Activated naive CD4-positive, alpha-beta T cell treated with anti-CD3 and anti-CD28 coated beads for 36 hours (primary cell): ENCODE measurements around the gene C1S. TPM values are rescaled to one million over a fixed set of nuclear protein-coding genes. Genes with fewer than 3 reads are reported as not detected.

ENCODE experiments used
- CTCF ChIA-PET: fragments of 350-600 bp; sonication (Branson Sonifier 250); formaldehyde crosslinking; loops from one replicate; lab custom pipeline; 2021; ENCODE audit warnings: antibody characterized with exemption; lab: Charles Lee
- DNase-seq: peaks from one replicate; pipeline ENCODE4 v3.0.0-alpha.2; 2020
- H3K27ac Mint-ChIP-seq: one replicate; pipeline ENCODE4 v1.8.0; 2021; ENCODE audit warnings: mild to moderate bottlenecking, mixed read lengths
- H3K27me3 Mint-ChIP-seq: one replicate; pipeline ENCODE4 v1.8.0; 2021; ENCODE audit warnings: low read depth, mixed read lengths
- H3K36me3 Mint-ChIP-seq: one replicate; pipeline ENCODE4 v1.8.0; 2021; ENCODE audit warnings: low read depth, mixed read lengths
- H3K4me1 Mint-ChIP-seq: one replicate; pipeline ENCODE4 v1.8.0; 2021; ENCODE audit warnings: low read depth, mixed read lengths
- H3K4me3 Mint-ChIP-seq: one replicate; pipeline ENCODE4 v1.8.0; 2021; ENCODE audit warnings: mild to moderate bottlenecking, moderate library complexity, mixed read lengths
- H3K9me3 Mint-ChIP-seq: one replicate; pipeline ENCODE4 v1.8.0; 2021; ENCODE audit warnings: mixed read lengths
- intact Hi-C: fragments of 100-400 bp; cut with micrococcal nuclease; formaldehyde crosslinking; loops from one replicate; pipeline ENCODE4 v1.15.1; 2023
- total RNA-seq, 2 experiments: library from RNA; stranded (reverse); gene quantifications; one replicate each; pipeline ENCODE4 v1.2.3, GENCODE V29; 2021

Gene C1S
- total RNA-seq, 2 experiments from 2014 or later = 2.2 to 3.1 TPM

DNA sequence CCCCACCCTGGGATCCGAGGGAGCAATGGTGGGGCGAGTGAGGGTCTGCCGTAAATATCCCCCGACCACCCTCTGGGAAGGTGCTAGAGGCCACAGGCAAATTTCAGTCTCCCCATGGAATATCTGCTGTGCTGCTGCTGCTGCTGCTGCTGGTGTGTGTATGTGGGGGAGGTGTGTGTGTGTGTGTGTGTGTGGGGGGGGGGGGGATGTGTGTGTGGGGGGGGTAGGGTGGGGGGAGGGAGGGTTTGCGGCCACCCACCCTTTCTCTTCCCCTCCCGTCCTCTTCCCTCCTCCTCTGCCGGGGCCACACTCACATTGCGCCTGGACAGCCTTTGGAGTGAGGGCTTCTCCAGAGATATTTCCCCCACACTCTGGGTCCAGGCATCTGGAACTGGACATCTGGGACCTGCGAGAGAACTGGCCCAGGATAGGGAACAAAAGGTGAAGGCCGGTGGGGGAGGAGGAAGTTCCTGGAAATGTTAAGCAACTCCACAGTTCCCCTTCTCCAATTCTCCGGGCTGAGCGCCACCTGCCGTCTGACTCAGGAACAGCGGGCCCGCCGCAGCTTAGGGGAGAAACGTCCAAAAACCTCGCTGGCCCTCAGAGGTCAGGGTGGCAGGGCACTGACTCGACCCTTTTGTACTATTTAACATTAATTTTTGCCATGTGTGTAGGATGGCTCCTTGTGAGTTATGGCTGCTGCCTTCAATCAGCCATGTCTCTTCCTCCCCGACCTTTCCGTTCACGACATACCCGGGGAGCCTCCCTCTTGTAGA is 48.5 kb downstream of the C1S start, which contains the start of gene C1RL:
C1RL (minus strand) TSS at position 419 of the 776 bp plus-strand sequence; CDS start at position 385, 34 bp downstream.
- H3K27ac Mint-ChIP-seq = peak within 1 kb of the TSS; percentile 97
- CTCF ChIA-PET = interaction anchor here (0.6 to 5.3 kb wide), 22 partner anchors 10 to 530 kb away, joined by 3 to 30 read pairs (median 3); partner anchors contain the start of genes C12orf57, C1R, LPCAT3 and RNU7-1
- DNase-seq = peak; percentile 91
- peaks cover 13% of the 10 kb centered on the region for H3K9me3 Mint-ChIP-seq
- H3K4me1 Mint-ChIP-seq = peaks cover 29% of the 10 kb centered on the region
- peak within 1 kb of the TSS; percentile 95 for H3K4me3 Mint-ChIP-seq
- no peaks in the 10 kb centered on the region for H3K27me3 Mint-ChIP-seq
- intact Hi-C loops = loop anchor here (1.0 to 5.0 kb wide), 8 partner anchors 21 to 257 kb away; partner anchors contain the start of genes C12orf57, CDCA3, CLSTN3 and EMG1
- H3K36me3 Mint-ChIP-seq = peaks cover 22% of the 10 kb centered on the region

GRCh38 chr12:7109572-7109920 is 49.0 kb downstream of the C1S start:
- Mint-ChIP-seq H3K9me3 (peaks cover 13% of the 10 kb centered on the region), H3K36me3 (peaks cover 22% of the 10 kb centered on the region), H3K27ac (peak overlapping the region; percentile 97), H3K4me3 (peak overlapping the region; percentile 95), H3K27me3 (no peaks in the 10 kb centered on the region), H3K4me1 (peaks cover 29% of the 10 kb centered on the region)
- CTCF ChIA-PET = interaction anchor here (0.7 to 5.3 kb wide), 13 partner anchors 10 to 185 kb away, joined by 3 to 30 read pairs (median 4); partner anchors contain the start of genes C12orf57, C1R and RNU7-1
- no peak for DNase-seq
- intact Hi-C loops = loop anchor here (1.0 to 5.0 kb wide), 4 partner anchors 80 to 257 kb away; partner anchors contain the start of genes CDCA3, EMG1, PEX5 and PHB2

- no peak overlapping the region for H3K4me3 Mint-ChIP-seq
- peaks cover 17% of the 10 kb centered on the region for H3K36me3 Mint-ChIP-seq
- DNase-seq = no peak
- peaks cover 28% of the 10 kb centered on the region for H3K4me1 Mint-ChIP-seq
- no peaks in the 10 kb centered on the region for H3K27me3 Mint-ChIP-seq
- no peak overlapping the region for H3K27ac Mint-ChIP-seq
- intact Hi-C loops = no loop called here
- CTCF ChIA-PET = interaction anchor here (0.8 to 5.3 kb wide), 11 partner anchors 9 to 166 kb away, joined by 3 to 30 read pairs (median 3); partner anchors contain the start of genes C1R and LPCAT3
- peaks cover 12% of the 10 kb centered on the region for H3K9me3 Mint-ChIP-seq
Measured at GRCh38 chr12:7110661-7111060, 50.1 kb downstream of the C1S start.

GRCh38 chr12:7112041-7112440 is 51.5 kb downstream of the C1S start:
- CTCF ChIA-PET = interaction anchor here (0.5 to 5.3 kb wide), 17 partner anchors 8 to 665 kb away, joined by 3 to 30 read pairs (median 5); partner anchors contain the start of genes C1R and LPCAT3
- peaks cover 16% of the 10 kb centered on the region for H3K4me1 Mint-ChIP-seq
- peaks cover 8% of the 10 kb centered on the region for H3K36me3 Mint-ChIP-seq
- intact Hi-C loops = loop anchor here (2.0 kb wide), 1 partner anchor 19 kb away; the partner anchor contains the start of gene C1R
- H3K27ac Mint-ChIP-seq = no peak overlapping the region
- H3K4me3 Mint-ChIP-seq = no peak overlapping the region
- H3K27me3 Mint-ChIP-seq = no peaks in the 10 kb centered on the region
- DNase-seq = no peak
- H3K9me3 Mint-ChIP-seq = no peaks in the 10 kb centered on the region

- CTCF ChIA-PET = interaction anchor here (0.6 to 2.4 kb wide), 23 partner anchors 10 to 354 kb away, joined by 3 to 12 read pairs (median 5); partner anchors contain the start of gene LPCAT3
- H3K36me3 Mint-ChIP-seq = peaks cover 8% of the 10 kb centered on the region
- H3K4me3 Mint-ChIP-seq = no peak overlapping the region
- intact Hi-C loops = loop anchor here (1.0 to 2.0 kb wide), 2 partner anchors 21 to 189 kb away; partner anchors contain the start of gene C1R
- H3K4me1 Mint-ChIP-seq = peaks cover 9% of the 10 kb centered on the region
- H3K27ac Mint-ChIP-seq = no peak overlapping the region
- no peaks in the 10 kb centered on the region for H3K27me3 Mint-ChIP-seq
- DNase-seq = peak; percentile 58
- no peaks in the 10 kb centered on the region for H3K9me3 Mint-ChIP-seq
Measured at GRCh38 chr12:7113389-7113871, 52.9 kb downstream of the C1S start.

DNA sequence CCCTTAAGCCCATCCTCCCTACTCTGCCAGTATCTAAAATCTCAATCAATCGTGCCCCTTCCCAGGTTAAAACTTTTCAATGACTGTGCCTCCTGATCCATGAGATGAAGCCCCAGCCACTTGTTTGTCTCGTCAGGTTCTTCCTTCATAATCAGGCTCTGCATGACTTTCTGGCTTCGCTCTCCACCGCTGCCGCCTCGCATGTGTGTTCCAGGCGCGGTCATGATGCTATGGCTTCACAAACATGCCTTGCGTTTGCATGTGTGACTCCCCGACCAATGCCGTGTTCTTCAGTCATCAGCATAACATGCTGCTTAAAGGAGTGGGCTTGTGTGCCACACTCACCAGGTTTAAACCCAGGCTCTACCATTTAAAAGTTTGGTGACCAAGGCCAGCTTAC is 53.5 kb downstream of the C1S start:
- no peak overlapping the region for H3K4me3 Mint-ChIP-seq
- peaks cover 9% of the 10 kb centered on the region for H3K4me1 Mint-ChIP-seq
- intact Hi-C loops = no loop called here
- H3K9me3 Mint-ChIP-seq = no peaks in the 10 kb centered on the region
- no peak for DNase-seq
- no peak overlapping the region for H3K27ac Mint-ChIP-seq
- CTCF ChIA-PET = interaction anchor here (0.6 to 2.4 kb wide), 14 partner anchors 9 to 354 kb away, joined by 3 to 12 read pairs (median 4); no protein-coding TSS in a partner anchor
- peaks cover 5% of the 10 kb centered on the region for H3K36me3 Mint-ChIP-seq
- H3K27me3 Mint-ChIP-seq = no peaks in the 10 kb centered on the region

- DNase-seq = no peak
- Mint-ChIP-seq H3K4me1 (peaks cover 4% of the 10 kb centered on the region), H3K27me3 (no peaks in the 10 kb centered on the region), H3K36me3 (peaks cover 5% of the 10 kb centered on the region), H3K4me3 (no peak overlapping the region), H3K27ac (no peak overlapping the region), H3K9me3 (no peaks in the 10 kb centered on the region)
- intact Hi-C loops = no loop called here
- CTCF ChIA-PET = no interaction called here
Measured at GRCh38 chr12:7114851-7115250, 54.3 kb downstream of the C1S start.

DNA sequence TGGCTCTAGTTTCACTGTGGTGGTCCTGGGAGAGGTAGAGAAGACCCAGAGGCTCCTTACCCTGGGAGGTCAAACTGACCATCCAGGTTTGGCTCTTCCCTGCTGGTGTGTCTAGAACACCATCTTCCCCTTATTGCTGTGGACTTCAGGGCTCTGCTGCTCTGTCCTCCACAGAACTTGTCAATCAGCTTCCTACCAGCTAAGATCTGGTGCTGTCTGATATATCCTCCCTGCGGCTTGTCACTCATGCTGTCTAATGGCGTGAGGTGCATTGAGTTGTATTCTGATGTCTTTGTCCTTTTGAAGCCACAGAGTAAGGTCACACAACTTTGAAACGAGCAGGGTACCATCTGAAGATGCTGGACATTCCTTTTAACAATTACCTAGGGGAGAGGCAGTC is 55.7 kb downstream of the C1S start:
- intact Hi-C loops = no loop called here
- peaks cover 4% of the 10 kb centered on the region for H3K4me1 Mint-ChIP-seq
- H3K4me3 Mint-ChIP-seq = no peak overlapping the region
- H3K27me3 Mint-ChIP-seq = no peaks in the 10 kb centered on the region
- DNase-seq = no peak
- no peak overlapping the region for H3K27ac Mint-ChIP-seq
- CTCF ChIA-PET = interaction anchor here (0.6 kb wide), 1 partner anchor 272 kb away, joined by 3 read pairs; no protein-coding TSS in a partner anchor
- H3K36me3 Mint-ChIP-seq = peaks cover 5% of the 10 kb centered on the region
- H3K9me3 Mint-ChIP-seq = no peaks in the 10 kb centered on the region

DNA sequence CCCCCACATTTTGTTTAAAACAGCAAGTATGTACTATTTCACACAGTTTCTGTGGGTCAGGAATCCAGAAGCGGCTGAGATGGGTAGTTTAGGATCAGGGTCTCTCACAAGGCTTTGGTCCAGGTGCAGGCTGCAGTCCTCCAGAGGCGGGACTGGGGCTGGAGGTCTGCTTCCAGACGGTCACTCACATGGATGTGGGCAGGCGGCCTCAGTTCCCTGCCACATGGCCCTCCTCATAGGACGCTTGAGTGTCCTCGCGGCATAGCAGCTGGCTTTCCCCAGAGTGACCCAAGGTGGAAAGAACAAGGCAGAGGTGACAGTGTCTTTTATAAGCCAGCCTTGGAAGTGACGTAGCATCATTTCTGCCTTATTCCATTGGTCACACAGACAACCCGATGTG is 56.4 kb downstream of the C1S start:
- peaks cover 5% of the 10 kb centered on the region for H3K36me3 Mint-ChIP-seq
- CTCF ChIA-PET = no interaction called here

GRCh38 chr12:7117670-7118069 is 57.2 kb downstream of the C1S start:
- no peaks in the 10 kb centered on the region for H3K27me3 Mint-ChIP-seq
- no peak for DNase-seq

More for the DNA sequence above, 56.4 kb downstream of the C1S start:
- H3K27me3 Mint-ChIP-seq = no peaks in the 10 kb centered on the region
- H3K4me1 Mint-ChIP-seq = peaks cover 4% of the 10 kb centered on the region
- H3K4me3 Mint-ChIP-seq = no peak overlapping the region
- intact Hi-C loops = no loop called here
- no peaks in the 10 kb centered on the region for H3K9me3 Mint-ChIP-seq
- DNase-seq = no peak
- no peak overlapping the region for H3K27ac Mint-ChIP-seq

GRCh38 chr12:7118881-7119280 is 58.4 kb downstream of the C1S start:
- no peaks in the 10 kb centered on the region for H3K27me3 Mint-ChIP-seq
- DNase-seq = no peak
- peaks cover 5% of the 10 kb centered on the region for H3K36me3 Mint-ChIP-seq
- H3K4me1 Mint-ChIP-seq = no peaks in the 10 kb centered on the region
- no peak overlapping the region for H3K4me3 Mint-ChIP-seq
- no peaks in the 10 kb centered on the region for H3K9me3 Mint-ChIP-seq
- H3K27ac Mint-ChIP-seq = no peak overlapping the region
- CTCF ChIA-PET = no interaction called here
- intact Hi-C loops = no loop called here

More at GRCh38 chr12:7117670-7118069, 57.2 kb downstream of the C1S start:
- Mint-ChIP-seq H3K27ac (no peak overlapping the region), H3K4me1 (peaks cover 4% of the 10 kb centered on the region), H3K4me3 (no peak overlapping the region), H3K9me3 (no peaks in the 10 kb centered on the region), H3K36me3 (peaks cover 5% of the 10 kb centered on the region)
- CTCF ChIA-PET = no interaction called here
- intact Hi-C loops = no loop called here

- Mint-ChIP-seq H3K4me1 (no peaks in the 10 kb centered on the region), H3K4me3 (no peak overlapping the region), H3K9me3 (no peaks in the 10 kb centered on the region), H3K27ac (no peak overlapping the region), H3K36me3 (peaks cover 5% of the 10 kb centered on the region), H3K27me3 (no peaks in the 10 kb centered on the region)
- intact Hi-C loops = no loop called here
- CTCF ChIA-PET = interaction anchor here (0.5 to 1.2 kb wide), 2 partner anchors 9 to 1539 kb away, joined by 3 to 4 read pairs; no protein-coding TSS in a partner anchor
- DNase-seq = no peak
Measured at GRCh38 chr12:7120166-7120565, 59.6 kb downstream of the C1S start.
